HG03575 (cell line): ENCODE results near the gene DLGAP1.
"Not testable (repeated sequence)": the region's sequence is repeated elsewhere in the genome, so short reads cannot be mapped to it uniquely, and the experiment has no call there.

Source experiments
- ATAC-seq: cut with Tn5 transposase; IDR thresholded peaks from one replicate; pipeline ENCODE4 v1.9.1; 2021; ENCODE audit not compliant: unreplicated experiment, insufficient number of reproducible peaks, low FRiP score; ENCODE audit errors: extremely low read depth

DLGAP1 gene

DNA sequence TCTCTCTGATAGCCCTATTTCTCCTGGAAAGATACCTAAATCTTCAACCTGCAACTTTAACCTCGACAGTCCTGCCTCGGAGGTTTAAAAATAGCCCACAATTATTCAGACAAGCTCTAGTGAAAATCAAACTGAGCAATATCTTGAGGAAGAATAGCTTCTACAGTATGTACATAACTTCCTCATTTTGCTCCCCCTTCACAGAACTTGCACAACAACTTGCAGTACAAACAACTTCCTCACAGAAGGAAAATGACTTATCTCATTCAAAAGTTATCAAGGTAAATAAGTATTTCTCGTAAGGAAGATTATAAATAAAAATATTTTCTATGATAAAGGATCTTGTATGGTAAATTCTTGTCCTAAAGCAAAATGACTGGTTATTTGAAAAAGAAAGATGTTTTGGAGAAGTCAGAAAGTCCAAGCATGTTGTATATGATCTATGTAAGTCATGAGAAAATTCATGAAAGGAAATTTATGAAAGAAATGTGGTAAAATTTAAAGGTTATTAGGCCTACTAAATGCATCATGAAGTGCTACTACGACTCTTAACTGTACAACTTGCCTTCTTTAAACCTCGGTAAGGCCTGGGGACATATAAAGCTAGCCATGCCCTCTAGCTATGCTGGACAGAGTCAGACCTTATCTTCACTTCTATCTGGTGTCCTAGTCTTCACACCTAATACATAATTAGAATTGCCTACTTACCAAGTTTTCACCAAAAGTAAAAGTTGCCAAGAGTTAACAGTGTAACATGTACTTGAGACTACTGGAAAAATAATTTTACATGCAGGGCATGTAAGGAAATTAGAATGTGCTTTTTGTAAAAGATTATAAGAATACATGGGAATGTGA, 394.5 kb downstream of the DLGAP1 start:
- no peak for ATAC-seq

DNA sequence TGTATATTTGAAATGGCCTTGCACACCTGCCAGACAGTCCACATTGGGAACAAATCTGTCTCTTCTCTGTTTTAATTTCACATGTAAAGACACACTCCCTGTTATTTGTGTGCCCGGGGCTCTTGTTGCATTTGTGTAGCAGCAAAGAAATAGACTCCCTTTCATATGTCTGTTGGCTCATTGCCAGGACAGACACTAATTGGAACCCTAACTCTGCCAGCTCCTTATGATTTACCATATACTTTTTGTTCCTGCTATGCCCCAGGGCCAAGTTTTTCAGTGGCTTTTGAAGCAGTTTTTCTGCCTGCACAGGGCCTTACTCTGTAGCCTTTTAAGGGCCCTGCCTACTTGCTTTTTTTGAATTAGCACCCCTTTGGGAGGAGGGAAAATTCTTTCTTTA, 396.9 kb downstream of the DLGAP1 start:
- no peak for ATAC-seq

DNA sequence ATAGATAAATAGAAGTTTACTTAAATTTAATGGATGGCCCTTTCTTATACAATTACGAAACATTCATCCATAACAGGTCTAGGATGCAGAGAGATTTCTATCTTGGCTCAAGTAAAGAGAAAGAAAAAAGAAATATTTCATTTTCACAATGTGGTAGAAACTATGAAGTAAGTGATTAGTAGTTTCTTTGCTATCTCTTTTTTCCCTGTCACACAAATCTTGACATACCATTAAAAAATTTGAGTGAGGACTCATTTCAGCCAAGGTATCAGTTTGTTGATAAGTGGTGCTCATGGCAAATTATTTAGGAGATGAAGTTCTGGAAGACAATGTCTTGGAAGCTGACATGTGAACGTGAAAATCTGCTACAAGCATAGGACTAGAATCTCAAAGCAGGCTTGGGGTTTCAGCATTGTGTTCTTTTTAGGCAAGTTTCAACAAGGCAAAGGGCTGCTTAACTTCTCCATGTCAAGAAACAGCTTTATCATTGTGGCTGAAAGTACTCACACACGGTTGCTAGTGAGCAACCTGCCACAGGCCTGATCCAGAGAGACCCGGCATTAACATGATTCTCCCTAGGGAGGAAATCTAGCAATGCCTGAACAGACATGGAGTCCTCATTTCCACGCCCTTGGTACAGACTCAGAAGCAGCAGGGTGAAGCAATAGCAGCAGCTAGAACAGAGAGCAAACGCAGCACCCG, 414.6 kb downstream of the DLGAP1 start:
- no peak for ATAC-seq

DNA sequence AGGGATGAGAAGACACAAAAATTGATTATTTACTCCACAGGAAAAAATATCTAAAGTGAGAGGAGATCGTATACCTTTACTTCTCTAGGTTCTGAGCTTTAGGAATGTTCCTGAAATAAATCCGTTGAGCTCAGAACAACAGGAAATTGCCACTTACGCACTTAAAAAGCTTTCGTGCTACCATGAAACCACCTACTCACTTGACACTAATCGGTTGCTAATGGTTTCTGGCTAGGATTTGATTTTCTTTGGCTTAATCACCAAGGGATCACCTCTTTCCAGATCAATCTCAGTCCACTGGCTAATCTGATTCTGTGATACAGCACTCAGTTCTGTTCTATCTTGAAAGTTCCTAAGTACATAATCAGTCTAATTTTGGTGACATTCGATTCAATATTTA, 419.6 kb downstream of the DLGAP1 start:
- ATAC-seq = no peak

DNA sequence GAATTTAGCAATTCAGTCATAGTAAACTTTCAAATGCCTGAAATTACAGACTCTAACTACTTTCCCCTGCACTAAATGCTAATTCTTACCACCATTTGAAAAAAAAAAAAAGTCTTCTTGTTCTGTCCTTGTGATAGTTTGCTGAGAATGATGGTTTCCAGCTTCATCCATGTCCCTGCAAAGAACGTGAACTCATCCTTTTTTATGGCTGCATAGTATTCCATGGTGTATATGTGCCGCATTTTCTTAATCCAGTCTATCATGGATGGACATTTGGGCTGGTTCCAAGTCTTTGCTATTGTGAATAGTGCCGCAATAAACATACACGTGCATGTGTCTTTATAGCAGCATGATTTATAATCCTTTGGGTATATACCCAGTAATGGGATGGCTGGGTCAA, 420.3 kb downstream of the DLGAP1 start:
- not testable (repeated sequence) for ATAC-seq

DNA sequence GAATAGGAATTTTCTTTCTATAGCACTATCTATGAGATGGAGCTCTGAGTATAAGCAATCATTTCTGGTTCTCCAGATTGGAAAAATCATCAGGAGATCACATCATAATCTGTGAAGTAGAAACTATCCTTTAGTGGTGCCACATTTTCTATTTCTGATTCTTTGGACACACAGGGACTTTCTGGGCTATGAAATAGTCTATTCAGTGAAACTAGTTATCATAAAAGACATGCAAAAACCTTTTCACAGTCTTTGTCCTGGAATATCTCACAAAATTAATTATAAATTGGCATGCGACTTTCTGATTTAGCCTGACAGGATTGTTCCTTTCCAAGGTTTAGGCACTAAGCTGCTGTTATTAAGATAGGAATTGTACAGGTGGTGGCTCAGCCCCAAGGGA, 428.6 kb downstream of the DLGAP1 start:
- ATAC-seq = no peak

DNA sequence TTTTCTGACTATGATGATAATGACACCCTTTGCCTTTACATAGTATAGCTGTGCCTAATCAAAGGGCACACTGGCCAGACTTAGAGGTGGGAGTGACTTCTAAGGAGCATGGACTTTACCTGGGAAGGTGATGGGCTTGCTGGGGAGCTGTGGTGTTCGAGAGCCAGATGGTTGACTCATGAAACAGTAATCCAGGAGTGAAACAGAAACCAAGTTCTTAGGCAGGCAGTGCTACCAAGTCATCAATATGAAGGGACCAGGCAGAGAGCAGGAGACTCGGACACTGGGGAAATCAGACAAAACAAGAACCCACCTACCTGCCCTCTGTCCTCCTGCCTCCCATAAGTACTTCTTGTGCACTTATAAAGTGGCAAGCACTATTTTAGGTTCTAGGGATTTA, 430.4 kb downstream of the DLGAP1 start:
- ATAC-seq = no peak

DNA sequence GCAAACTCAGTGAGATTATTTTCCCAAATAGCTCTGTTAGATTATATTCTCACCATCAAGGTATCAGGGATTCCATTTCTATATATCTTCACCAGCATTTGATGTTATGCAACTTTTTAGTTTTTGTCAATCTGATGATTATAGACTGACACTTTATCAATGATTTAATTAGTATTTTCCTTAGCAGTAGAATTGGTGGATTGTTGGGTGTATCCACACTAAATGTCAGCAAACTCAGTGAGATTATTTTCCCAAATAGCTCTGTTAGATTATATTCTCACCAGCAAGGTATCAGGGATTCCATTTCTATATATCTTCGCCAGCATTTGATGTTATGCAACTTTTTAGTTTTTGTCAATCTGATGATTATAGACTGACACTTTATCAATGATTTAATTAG, 432.4 kb downstream of the DLGAP1 start:
- not testable (repeated sequence) for ATAC-seq

DNA sequence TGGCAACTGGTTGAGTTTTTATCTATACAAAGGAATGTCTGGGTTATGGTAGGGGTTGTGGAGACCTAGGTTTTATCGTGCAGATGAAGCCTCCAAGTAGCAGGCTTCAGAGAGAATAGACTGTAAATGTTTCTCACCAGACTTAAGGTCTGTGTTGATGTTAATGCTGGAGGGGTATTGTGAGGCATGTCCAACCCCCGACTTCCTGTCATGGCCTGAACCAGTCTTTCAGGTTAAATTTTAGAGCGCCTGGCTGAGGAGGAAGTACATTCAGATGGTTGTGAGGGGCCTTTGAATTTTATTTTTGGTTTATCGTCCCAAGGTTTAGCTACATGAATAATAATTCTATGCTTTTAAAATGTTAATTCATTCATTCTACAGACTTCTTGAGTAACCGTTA, 435.1 kb downstream of the DLGAP1 start:
- ATAC-seq = no peak

DNA sequence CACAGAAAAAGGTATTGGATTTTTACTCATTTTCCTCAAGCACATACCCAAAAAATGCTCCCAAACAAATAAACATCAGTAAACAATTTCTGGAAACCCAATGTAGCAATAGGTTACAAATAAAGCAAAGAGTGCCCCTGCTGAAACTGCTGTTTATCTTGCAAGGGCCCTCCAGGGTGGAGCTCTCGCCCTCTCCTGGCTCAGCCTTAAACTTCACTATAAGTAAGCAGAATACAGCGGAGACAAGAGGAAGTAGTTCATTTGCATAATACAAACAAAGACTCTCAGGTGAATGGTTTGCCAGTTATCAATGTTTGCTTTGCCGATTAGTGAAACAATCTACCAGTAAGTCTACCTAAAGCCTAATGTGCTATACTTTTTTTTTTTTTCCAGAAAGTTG, 437.6 kb downstream of the DLGAP1 start:
- ATAC-seq = no peak

DNA sequence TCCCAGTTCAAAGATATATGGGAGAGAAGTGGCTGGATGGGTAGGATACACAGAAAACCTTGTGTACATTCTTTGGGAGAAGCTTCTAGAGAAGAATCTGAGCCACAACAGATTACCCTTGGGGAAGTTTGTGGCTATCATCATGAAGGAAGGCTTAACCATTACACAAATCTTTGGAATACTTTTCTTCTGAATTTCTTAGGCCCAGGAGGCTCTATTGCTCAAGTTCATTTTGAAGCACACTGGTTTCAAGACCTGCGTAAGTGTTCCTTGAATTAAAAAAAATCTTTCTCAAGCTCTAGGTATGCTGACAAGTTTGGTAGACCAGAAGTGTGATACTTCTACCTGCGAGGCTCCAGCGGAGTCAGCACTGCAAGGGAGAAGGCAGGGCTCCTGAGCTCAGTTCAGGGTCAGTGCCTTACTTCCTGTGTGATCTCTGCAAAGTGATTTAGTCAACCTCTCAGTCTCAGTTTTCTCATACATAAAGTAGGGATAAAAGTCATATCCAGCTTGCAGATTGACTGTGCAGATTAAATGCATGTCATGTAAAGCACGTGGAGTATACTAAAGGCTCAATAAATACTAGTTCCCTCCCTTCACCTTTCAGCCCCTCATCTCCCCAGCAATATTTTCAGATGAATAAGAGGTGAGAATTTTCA, 438.6 kb downstream of the DLGAP1 start:
- no peak for ATAC-seq

DNA sequence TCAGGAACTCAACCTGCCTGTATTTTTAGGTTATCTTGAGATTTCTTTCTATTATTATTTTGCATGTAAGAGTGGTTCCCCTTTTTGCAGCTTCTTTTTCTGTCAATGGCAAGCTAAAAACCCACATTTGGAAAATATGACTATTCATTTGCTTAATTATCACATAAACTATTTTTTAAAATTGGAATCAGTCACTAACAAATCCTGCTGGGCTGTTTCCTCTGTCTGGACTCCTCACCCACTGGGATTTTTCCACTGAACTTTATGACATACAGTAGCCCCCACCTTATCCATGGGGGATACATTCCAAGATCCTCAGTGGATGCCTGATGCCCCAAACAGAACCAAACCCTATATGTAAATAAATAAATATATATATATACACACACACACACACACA, 447.3 kb downstream of the DLGAP1 start:
- ATAC-seq = no peak

DNA sequence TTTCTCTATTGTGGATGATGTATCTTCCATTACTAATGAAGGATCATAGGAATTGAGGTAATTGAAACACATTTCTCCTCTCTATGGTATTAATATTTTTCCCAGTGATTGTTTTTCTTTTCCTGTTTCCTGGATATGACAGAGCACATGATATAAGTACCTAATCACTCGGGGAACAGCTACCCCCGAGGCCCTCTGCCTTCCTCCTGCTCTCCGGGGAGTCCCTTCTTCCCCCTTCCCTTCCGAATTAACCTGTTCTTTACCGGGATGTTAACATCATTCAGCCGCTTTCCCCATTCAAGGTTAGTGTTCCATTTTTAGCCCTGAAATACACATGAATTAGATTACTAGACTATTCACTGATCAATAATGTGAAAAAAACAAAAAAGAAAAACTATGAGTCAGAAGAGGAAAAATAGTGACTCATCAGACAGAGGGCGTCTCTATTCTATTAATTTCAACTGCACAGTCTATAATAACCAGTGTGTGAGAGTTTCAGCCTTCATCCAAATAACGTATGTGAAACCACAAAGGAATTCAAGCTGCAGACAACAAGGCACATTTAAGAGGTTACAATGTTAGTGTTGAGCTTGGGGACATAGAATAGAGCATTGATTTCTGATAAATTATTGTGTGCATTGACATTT, 450.8 kb downstream of the DLGAP1 start:
- ATAC-seq = no peak

DNA sequence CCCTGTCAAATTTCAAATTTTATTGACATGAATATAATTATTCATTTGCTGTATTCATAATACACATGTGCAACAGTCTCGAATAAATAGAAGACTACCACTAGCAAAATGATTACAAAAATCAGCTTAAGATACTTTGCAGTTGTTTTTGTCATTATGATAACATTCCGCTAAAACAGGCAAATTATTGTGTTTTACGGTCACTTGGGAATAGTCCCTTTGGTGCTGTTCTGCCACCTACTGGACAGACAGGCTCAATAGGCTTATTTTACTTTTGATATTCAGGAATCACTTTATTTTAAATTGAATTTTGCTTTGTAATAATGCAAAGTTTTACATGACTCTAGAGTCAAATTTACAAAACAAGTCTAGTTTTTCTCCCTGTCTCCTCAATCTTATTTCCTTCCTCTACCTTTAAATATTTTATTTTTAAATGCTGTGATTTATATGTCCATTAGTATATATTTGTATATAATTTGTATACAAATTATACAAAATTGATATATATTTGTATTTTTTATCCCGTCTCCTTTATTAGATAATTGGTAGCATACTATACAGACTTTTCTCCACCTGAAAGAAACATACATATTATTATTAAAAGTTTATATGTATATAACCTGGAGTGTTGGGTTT, 456.3 kb downstream of the DLGAP1 start:
- no peak for ATAC-seq

DNA sequence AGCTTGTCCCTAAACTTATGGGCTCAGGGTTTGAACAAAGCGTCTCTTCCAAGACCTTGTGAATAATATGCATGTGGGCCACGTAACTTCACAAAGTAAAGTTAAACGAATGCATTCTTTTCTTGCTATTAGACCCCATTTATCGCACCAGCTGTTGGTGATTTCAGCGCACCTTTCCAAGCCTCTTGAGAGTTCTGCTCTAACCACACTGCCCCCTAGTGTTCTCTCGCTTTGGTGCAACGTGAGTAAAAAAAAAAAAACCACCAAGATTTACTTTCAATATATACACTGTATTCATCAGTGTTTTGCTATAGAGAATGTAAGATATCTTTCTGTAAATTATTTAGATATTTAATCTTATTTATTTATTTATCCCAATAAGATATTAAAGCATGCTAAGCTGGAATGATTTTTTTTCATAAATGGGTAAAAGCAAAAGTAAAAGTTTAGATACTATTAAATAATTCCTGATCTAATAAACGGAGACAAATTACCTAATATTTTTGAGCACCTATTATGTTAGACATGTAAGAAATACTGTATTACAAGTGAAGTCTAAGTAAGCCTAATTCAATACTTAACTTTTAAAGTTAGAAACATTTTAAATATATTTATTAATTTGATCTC, 459.5 kb downstream of the DLGAP1 start:
- no peak for ATAC-seq

DNA sequence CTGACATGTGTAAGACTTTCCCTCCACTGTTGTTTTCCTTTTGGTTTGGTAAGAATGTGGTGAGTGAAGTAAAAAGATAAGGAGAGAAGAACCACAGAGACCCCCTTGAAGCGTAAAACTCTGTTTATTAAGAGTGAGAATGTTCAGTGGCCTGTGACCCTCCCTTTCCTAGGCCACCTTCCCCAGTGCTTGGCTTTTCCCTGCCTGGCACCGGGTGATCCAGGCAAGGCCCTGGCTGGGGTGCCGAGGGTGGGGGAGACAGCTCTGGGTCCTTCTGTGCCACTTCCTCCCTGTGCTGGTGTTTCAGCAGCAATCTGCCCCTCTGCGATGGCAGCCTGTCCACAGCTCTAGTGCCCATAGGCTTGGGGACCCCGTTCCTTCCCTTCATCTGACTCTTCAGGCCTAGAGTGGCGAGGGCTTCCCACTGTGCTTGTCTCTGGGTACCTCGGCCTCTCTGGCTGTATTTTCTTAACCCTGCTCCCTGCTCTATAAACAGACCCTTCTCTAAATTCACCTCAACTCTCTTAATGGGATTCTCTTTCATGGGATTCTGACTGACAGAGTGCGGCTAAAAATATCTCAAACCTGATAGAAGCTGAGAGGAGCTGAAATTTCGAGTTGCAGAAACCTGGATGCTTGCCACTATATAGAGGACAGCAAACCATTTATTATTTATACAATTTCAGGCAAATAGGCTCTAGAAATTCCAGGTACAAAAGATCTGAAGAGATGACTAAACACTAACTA, 461.0 kb downstream of the DLGAP1 start:
- no peak for ATAC-seq

DNA sequence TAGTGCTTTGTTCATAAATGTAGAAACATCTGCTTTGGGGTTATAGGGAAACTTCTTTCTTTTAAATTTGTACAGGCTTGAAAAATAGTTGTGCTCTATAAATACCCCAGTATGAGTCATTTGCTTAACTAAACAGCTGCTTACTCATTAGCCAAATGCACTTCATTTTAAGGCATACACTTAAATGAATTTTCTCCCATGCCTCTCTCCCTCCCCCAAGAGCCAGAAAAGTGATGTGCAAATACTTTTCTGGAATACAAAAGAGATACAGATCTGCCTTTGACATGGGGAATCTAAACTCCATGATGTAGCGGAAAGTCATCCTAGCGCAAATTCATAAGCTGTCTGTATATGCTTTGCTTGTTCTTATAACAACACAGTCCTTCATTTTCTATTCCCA, 469.4 kb downstream of the DLGAP1 start:
- ATAC-seq = no peak

DNA sequence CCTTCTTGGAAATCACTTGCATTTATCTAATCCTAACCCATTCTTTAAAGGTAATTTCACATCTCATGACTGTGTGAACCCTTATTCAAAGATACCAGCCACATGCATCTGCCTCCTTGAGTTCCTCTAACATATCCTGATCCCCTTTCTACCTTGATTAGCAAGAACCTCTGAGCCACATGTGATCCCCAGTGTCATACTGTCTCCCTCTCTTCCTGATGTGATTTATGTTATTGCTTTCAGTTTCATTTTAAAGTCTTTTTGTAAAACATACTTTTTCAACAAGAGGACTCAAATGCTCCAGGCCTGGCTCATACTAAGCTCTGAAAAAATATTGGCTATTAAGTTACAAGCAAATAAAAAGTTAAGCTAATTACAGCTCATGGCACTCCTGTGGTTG, 470.1 kb downstream of the DLGAP1 start:
- ATAC-seq = no peak
